ENCODE results near the gene CARM1. TPM values are rescaled to one million over a fixed set of nuclear protein-coding genes. Genes with fewer than 3 reads are reported as not detected.

CARM1 gene
- total and polyA plus RNA-seq, 2 of the 13 experiments (the other 11 are each of a cell fraction or from before 2014, with no cell fraction given) = 27.6 to 55.8 TPM

DNA sequence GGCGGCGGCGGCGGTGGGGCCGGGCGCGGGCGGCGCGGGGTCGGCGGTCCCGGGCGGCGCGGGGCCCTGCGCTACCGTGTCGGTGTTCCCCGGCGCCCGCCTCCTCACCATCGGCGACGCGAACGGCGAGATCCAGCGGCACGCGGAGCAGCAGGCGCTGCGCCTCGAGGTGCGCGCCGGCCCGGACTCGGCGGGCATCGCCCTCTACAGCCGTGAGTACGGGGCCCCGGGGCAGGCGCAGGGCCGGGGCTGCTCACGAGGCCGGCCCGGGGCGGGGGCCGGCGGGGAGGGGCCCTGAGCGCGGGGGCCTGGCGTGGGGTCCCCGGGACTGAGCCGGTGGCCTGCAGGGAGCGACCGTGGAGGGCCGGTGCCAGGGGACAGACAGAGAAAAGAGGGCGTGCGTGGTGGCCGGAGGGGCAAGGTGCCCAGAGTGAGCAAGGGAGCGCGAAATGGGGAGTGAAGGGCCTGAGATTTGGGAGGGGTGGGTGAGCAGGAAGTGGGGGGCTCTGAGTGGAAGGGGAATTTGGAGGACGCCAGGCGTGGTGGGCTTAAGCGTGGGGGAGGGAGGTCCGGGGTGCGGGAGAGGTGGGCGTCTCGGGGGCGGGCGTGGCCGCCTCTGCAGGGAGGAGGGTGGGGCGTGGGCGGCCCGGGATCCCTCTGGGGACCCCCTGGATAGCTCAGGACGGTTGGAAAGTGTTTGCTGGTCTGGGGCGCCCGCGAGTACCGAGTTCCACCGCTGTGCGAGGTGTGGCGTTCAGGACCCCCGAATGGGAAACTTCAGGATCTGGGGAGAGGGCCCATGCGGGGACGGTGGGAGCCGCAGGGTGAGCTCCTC lies 575 bp downstream of the CARM1 start (continued):
- no peak for TF ChIP-seq ZNF138 (CRISPR knock-in tag; IDR thresholded peaks at IDR 0.05; ENCODE audit: low read depth)
- TF ChIP-seq ETV6 (CRISPR knock-in tag; conservative IDR thresholded peaks at IDR 0.05) = no peak
- TF ChIP-seq GATAD2A (CRISPR knock-in tag; IDR thresholded peaks at IDR 0.05) = peak; percentile 35; the same call in 1 of the 2 replicates
- TF ChIP-seq, protein P1, sequence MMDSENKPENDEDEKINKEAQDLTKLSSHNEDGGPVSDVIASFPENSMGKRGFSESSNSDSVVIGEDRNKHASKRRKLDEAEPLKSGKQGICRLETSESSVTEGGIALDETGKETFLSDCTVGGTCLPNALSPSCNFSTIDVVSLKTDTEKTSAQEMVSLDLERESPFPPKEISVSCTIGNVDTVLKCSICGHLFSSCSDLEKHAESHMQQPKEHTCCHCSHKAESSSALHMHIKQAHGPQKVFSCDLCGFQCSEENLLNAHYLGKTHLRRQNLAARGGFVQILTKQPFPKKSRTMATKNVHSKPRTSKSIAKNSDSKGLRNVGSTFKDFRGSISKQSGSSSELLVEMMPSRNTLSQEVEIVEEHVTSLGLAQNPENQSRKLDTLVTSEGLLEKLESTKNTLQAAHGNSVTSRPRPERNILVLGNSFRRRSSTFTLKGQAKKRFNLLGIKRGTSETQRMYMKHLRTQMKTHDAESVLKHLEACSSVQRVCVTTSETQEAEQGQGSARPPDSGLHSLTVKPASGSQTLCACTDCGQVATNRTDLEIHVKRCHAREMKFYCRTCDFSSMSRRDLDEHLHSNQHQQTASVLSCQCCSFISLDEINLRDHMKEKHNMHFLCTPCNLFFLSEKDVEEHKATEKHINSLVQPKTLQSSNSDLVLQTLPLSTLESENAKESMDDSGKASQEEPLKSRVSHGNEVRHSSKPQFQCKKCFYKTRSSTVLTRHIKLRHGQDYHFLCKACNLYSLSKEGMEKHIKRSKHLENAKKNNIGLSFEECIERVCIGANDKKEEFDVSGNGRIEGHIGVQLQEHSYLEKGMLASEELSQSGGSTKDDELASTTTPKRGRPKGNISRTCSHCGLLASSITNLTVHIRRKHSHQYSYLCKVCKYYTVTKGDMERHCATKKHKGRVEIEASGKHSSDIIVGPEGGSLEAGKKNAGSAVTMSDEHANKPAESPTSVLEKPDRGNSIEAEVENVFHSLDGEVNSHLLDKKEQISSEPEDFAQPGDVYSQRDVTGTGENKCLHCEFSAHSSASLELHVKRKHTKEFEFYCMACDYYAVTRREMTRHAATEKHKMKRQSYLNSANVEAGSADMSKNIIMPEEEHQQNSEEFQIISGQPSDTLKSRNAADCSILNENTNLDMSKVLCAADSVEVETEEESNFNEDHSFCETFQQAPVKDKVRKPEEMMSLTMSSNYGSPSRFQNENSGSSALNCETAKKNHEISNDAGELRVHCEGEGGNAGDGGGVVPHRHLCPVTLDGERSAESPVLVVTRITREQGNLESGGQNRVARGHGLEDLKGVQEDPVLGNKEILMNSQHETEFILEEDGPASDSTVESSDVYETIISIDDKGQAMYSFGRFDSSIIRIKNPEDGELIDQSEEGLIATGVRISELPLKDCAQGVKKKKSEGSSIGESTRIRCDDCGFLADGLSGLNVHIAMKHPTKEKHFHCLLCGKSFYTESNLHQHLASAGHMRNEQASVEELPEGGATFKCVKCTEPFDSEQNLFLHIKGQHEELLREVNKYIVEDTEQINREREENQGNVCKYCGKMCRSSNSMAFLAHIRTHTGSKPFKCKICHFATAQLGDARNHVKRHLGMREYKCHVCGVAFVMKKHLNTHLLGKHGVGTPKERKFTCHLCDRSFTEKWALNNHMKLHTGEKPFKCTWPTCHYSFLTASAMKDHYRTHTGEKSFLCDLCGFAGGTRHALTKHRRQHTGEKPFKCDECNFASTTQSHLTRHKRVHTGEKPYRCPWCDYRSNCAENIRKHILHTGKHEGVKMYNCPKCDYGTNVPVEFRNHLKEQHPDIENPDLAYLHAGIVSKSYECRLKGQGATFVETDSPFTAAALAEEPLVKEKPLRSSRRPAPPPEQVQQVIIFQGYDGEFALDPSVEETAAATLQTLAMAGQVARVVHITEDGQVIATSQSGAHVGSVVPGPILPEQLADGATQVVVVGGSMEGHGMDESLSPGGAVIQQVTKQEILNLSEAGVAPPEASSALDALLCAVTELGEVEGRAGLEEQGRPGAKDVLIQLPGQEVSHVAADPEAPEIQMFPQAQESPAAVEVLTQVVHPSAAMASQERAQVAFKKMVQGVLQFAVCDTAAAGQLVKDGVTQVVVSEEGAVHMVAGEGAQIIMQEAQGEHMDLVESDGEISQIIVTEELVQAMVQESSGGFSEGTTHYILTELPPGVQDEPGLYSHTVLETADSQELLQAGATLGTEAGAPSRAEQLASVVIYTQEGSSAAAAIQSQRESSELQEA (CRISPR knock-in tag; IDR thresholded peaks at IDR 0.05; ENCODE audit: not compliant biosample characterization) = no peak
- 0 out of 2 replicates have a peak, but pooled peaks have one; percentile 15 for TF ChIP-seq SAP130 (CRISPR knock-in tag; IDR thresholded peaks at IDR 0.05; ENCODE audit: low read depth)
- peak; percentile 53 for TF ChIP-seq ZFX (CRISPR knock-in tag; IDR thresholded peaks at IDR 0.05; ENCODE audit: low read depth)
- TF ChIP-seq ZNF230 (CRISPR knock-in tag; IDR thresholded peaks at IDR 0.05) = no peak
- TF ChIP-seq TCF7L2 (IDR thresholded peaks at IDR 0.05; ENCODE audit: low read depth, low read length) = no peak
- TF ChIP-seq, protein P2, sequence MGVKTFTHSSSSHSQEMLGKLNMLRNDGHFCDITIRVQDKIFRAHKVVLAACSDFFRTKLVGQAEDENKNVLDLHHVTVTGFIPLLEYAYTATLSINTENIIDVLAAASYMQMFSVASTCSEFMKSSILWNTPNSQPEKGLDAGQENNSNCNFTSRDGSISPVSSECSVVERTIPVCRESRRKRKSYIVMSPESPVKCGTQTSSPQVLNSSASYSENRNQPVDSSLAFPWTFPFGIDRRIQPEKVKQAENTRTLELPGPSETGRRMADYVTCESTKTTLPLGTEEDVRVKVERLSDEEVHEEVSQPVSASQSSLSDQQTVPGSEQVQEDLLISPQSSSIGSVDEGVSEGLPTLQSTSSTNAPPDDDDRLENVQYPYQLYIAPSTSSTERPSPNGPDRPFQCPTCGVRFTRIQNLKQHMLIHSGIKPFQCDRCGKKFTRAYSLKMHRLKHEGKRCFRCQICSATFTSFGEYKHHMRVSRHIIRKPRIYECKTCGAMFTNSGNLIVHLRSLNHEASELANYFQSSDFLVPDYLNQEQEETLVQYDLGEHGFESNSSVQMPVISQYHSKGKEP (CRISPR knock-in tag; IDR thresholded peaks at IDR 0.05) = no peak
- no peak for TF ChIP-seq CEBPB (IDR thresholded peaks at IDR 0.05; ENCODE audit: borderline replicate concordance, low read depth, low read length)
- TF ChIP-seq, protein P3, sequence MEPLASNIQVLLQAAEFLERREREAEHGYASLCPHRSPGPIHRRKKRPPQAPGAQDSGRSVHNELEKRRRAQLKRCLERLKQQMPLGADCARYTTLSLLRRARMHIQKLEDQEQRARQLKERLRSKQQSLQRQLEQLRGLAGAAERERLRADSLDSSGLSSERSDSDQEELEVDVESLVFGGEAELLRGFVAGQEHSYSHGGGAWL (CRISPR knock-in tag; IDR thresholded peaks at IDR 0.05) = no peak
- TF ChIP-seq ELF4 (CRISPR knock-in tag; IDR thresholded peaks at IDR 0.05; ENCODE audit: borderline replicate concordance) = no peak
- no peak for TF ChIP-seq ZNF17 (CRISPR knock-in tag; IDR thresholded peaks at IDR 0.05)
- TF ChIP-seq, protein P4, sequence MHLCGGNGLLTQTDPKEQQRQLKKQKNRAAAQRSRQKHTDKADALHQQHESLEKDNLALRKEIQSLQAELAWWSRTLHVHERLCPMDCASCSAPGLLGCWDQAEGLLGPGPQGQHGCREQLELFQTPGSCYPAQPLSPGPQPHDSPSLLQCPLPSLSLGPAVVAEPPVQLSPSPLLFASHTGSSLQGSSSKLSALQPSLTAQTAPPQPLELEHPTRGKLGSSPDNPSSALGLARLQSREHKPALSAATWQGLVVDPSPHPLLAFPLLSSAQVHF (CRISPR knock-in tag; IDR thresholded peaks at IDR 0.05) = no peak
- no peak for TF ChIP-seq SMYD3 (CRISPR knock-in tag; IDR thresholded peaks at IDR 0.05)
- TF ChIP-seq NCOA1 (CRISPR knock-in tag; IDR thresholded peaks at IDR 0.05) = no peak
- no peak for TF ChIP-seq SMAD1 (CRISPR knock-in tag; IDR thresholded peaks at IDR 0.05; ENCODE audit: borderline replicate concordance, low read depth)
